Mesendoderm (in vitro differentiated cells): ENCODE measurements around the gene IRF5.

Source experiments
- DNase-seq: peaks from one replicate; pipeline ENCODE4 v3.0.0; 2013
- H2AK5ac ChIP-seq: 2 replicates; pipeline ENCODE4 v1.6.1; 2013; ENCODE audit warnings: low read length, inconsistent platforms
- H2BK120ac ChIP-seq: 2 replicates; pipeline ENCODE4 v1.6.1; 2013; ENCODE audit warnings: low read depth, mild to moderate bottlenecking, low read length, moderate library complexity, mixed read lengths
- H2BK15ac ChIP-seq: replicated peaks from 2 replicates; pipeline ENCODE4 v1.6.1; 2013; ENCODE audit warnings: low read depth, mild to moderate bottlenecking, moderate library complexity
- H2BK5ac ChIP-seq: 2 replicates; pipeline ENCODE4 v1.6.1; 2013; ENCODE audit warnings: low read length, inconsistent platforms
- H3K18ac ChIP-seq: 2 replicates; pipeline ENCODE4 v1.6.1; 2013; ENCODE audit warnings: mild to moderate bottlenecking, low read length, mixed read lengths
- H3K23ac ChIP-seq: one replicate; pipeline ENCODE4 v1.6.1; 2013; ENCODE audit warnings: low read length
- H3K27ac ChIP-seq: 2 replicates; pipeline ENCODE4 v1.5.1; 2013; ENCODE audit warnings: low read depth, mild to moderate bottlenecking, inconsistent platforms, low read length, moderate library complexity
- H3K27me3 ChIP-seq: 2 replicates; pipeline ENCODE4 v1.6.1; 2013; ENCODE audit warnings: low read length, control low read depth, mild to moderate bottlenecking, inconsistent platforms; ENCODE audit not compliant: insufficient read depth, poor library complexity
- H3K36me3 ChIP-seq: 2 replicates; pipeline ENCODE4 v1.6.1; 2013; ENCODE audit warnings: low read length, inconsistent platforms; ENCODE audit not compliant: control insufficient read depth, insufficient read depth
- H3K4ac ChIP-seq: one replicate; pipeline ENCODE4 v1.6.1; 2013; ENCODE audit warnings: low read depth, mild to moderate bottlenecking, low read length, moderate library complexity
- H3K4me1 ChIP-seq: 2 replicates; pipeline ENCODE4 v1.6.1; 2013; ENCODE audit warnings: low read depth, low read length, inconsistent platforms; ENCODE audit not compliant: control insufficient read depth
- H3K4me2 ChIP-seq: 2 replicates; pipeline ENCODE4 v1.6.1; 2013; ENCODE audit warnings: low read length
- H3K4me3 ChIP-seq: 2 replicates; pipeline ENCODE4 v1.5.1; 2013; ENCODE audit warnings: mild to moderate bottlenecking, low read length
- H3K56ac ChIP-seq: one replicate; pipeline ENCODE4 v1.6.1; 2013; ENCODE audit warnings: low read length
- H3K79me1 ChIP-seq: 2 replicates; pipeline ENCODE4 v1.6.1; 2013; ENCODE audit warnings: low read length, inconsistent platforms
- H3K79me2 ChIP-seq: 2 replicates; pipeline ENCODE4 v1.6.1; 2013; ENCODE audit warnings: mild to moderate bottlenecking, low read length; ENCODE audit not compliant: control insufficient read depth, insufficient read depth
- H3K9ac ChIP-seq: 2 replicates; pipeline ENCODE4 v1.6.1; 2013; ENCODE audit warnings: low read length, inconsistent platforms
- H4K5ac ChIP-seq: one replicate; pipeline ENCODE4 v1.6.1; 2013; ENCODE audit warnings: low read length
- H4K8ac ChIP-seq: one replicate; pipeline ENCODE4 v1.6.1; 2013; ENCODE audit warnings: low read depth, mild to moderate bottlenecking, control low read depth, low read length, moderate library complexity
- WGBS: extraction: QIAGEN DNeasy Blood & Tissue Kit; methylation state at CpG from one replicate; pipeline ENCODE4 v1.1.7; 2013; ENCODE audit warnings: low lambda C conversion rate, missing lambda C conversion rate; ENCODE audit not compliant: insufficient coverage; ENCODE audit errors: extremely low coverage; 5-methylcytosine and 5-hydroxymethylcytosine counted together

IRF5 gene

DNA sequence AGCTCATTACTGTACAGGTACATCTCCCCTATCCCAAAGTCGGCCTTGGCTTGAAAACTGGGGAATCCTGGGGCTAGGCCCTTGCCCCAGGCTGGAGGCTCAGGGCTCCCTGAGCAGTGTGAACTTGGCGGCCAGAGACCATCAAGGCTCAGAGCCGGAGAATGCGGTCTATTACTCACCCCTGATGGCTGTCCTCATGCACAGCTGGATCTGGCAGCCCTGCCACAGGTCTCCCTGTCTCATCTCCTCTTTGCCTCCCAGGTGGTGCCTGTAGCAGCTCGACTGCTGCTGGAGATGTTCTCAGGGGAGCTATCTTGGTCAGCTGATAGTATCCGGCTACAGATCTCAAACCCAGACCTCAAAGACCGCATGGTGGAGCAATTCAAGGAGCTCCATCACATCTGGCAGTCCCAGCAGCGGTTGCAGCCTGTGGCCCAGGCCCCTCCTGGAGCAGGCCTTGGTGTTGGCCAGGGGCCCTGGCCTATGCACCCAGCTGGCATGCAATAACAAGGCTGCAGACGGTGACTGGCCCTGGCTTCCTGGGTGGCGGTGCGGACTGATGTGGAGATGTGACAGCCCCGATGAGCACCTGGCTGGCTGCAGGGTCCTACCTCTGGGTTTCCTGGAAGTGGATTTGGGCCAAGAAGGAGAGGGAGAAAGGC lies 10.7 kb downstream of the IRF5 start:
- H3K27ac ChIP-seq: no peak overlapping the region
- H4K5ac ChIP-seq: no peak overlapping the region
- H3K56ac ChIP-seq: no peak overlapping the region
- no peak overlapping the region for H3K4me2 ChIP-seq
- H3K4ac ChIP-seq: no peak overlapping the region
- no peak overlapping the region for H3K18ac ChIP-seq
- H3K36me3 ChIP-seq: peaks cover 1% of the 10 kb centered on the region
- no peak overlapping the region for H2BK120ac ChIP-seq
- H3K79me1 ChIP-seq: no peaks in the 10 kb centered on the region
- no CpG with 5 or more reads among the region's 12 CpGs for WGBS
- no peak overlapping the region for H4K8ac ChIP-seq
- H3K4me1 ChIP-seq: no peaks in the 10 kb centered on the region
- no peak overlapping the region for H3K9ac ChIP-seq
- H3K23ac ChIP-seq: no peak overlapping the region
- H2BK5ac ChIP-seq: no peak overlapping the region
- H3K4me3 ChIP-seq: no peak overlapping the region
- H2BK15ac ChIP-seq: no peak overlapping the region
- H3K27me3 ChIP-seq: no peaks in the 10 kb centered on the region
- no peaks in the 10 kb centered on the region for H3K79me2 ChIP-seq
- no peak for DNase-seq
- H2AK5ac ChIP-seq: no peak overlapping the region

DNA sequence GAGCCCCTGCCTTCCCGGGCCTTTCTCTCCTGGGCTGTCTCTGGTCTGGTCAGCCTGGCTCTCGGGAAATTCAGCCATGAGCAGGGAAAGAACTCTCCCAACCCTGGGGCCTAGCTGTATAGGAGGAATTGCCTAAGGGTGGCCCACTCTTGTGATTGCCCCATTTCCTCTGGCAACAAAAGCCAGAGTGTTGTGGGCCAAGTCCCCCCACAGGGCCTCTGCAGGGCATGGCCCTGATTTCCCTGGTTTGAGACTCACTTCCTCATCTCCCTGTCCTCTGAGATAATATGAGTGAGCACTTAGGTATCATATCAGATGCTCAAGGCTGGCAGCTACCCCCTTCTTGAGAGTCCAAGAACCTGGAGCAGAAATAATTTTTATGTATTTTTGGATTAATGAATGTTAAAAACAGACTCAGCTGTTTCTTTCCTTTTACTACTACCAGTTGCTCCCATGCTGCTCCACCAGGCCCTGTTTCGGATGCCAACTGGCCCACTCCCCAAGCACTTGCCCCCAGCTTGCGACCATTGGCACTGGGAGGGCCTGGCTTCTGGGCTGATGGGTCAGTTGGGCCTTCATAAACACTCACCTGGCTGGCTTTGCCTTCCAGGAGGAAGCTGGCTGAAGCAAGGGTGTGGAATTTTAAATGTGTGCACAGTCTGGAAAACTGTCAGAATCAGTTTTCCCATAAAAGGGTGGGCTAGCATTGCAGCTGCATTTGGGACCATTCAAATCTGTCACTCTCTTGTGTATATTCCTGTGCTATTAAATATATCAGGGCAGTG lies 11.4 kb downstream of the IRF5 start:
- Histone ChIP-seq H3K56ac (no peak overlapping the region), H3K27ac (no peak overlapping the region), H4K5ac (no peak overlapping the region), H3K27me3 (no peaks in the 10 kb centered on the region), H3K79me2 (no peaks in the 10 kb centered on the region), H3K18ac (no peak overlapping the region), H3K4me1 (no peaks in the 10 kb centered on the region), H2BK5ac (no peak overlapping the region), H3K4ac (no peak overlapping the region), H3K79me1 (no peaks in the 10 kb centered on the region), H3K4me3 (no peak overlapping the region), H4K8ac (no peak overlapping the region), H3K9ac (no peak overlapping the region), H3K36me3 (peaks cover 1% of the 10 kb centered on the region), H3K4me2 (no peak overlapping the region), H2AK5ac (no peak overlapping the region), H2BK120ac (no peak overlapping the region), H3K23ac (no peak overlapping the region), H2BK15ac (no peak overlapping the region)
- no peak for DNase-seq
- no CpG with 5 or more reads among the region's 4 CpGs for WGBS

DNA sequence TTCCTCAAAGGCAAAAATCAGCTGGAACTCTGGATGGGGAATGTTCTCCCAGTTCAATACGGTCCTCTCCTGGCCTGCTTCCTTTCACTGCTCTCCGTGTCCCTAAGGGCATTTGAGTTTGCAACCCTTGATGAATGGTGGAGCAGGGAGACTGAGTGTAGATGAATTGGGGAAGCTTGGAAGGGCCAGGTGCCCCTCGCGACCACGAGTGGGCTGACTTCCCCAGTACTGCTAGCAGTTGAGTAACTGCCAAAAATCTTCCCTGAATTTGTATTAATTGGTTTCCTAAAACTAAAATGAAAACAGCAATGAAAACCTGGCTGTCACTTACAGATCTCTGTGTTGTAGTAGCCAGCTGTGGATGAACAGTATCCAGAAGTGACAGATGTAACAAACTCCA lies 13.6 kb downstream of the IRF5 start:
- H2BK5ac ChIP-seq: no peak overlapping the region
- WGBS: no CpG with 5 or more reads among the region's 5 CpGs
- H3K9ac ChIP-seq: no peak overlapping the region
- no peak overlapping the region for H2AK5ac ChIP-seq
- DNase-seq: no peak
- no peak overlapping the region for H3K56ac ChIP-seq
- no peak overlapping the region for H4K8ac ChIP-seq
- no peak overlapping the region for H3K4me2 ChIP-seq
- no peak overlapping the region for H4K5ac ChIP-seq
- no peak overlapping the region for H3K4me3 ChIP-seq
- H3K27me3 ChIP-seq: no peaks in the 10 kb centered on the region
- no peaks in the 10 kb centered on the region for H3K79me2 ChIP-seq
- H3K27ac ChIP-seq: no peak overlapping the region
- no peak overlapping the region for H3K4ac ChIP-seq
- H3K18ac ChIP-seq: no peak overlapping the region
- H2BK120ac ChIP-seq: no peak overlapping the region
- H3K23ac ChIP-seq: no peak overlapping the region
- H3K4me1 ChIP-seq: no peaks in the 10 kb centered on the region
- no peaks in the 10 kb centered on the region for H3K79me1 ChIP-seq
- no peak overlapping the region for H2BK15ac ChIP-seq
- peaks cover 6% of the 10 kb centered on the region for H3K36me3 ChIP-seq

DNA sequence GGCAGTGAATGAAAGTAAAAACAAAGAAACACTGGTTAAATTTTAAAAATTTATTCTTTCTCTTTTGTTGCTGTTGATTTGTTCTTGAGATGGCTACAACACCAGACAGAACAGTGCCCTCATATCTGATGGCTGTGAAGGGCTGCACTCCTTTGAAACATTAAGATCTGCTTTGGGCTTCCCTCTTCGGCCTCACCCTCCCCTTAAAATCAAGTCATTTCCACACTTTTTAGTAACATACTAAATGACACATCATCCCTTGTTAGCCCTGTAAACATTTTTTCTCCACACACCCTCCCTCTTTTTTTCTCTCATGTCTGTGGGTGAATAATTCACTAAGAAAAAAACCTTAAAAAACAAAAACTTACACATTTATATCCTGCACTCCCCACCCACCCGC lies 16.4 kb downstream of the IRF5 start:
- no peaks in the 10 kb centered on the region for H3K4me1 ChIP-seq
- H3K79me1 ChIP-seq: no peaks in the 10 kb centered on the region
- H2BK15ac ChIP-seq: no peak overlapping the region
- no peak overlapping the region for H2AK5ac ChIP-seq
- no peak overlapping the region for H3K4me2 ChIP-seq
- no peak overlapping the region for H2BK120ac ChIP-seq
- no peak overlapping the region for H3K18ac ChIP-seq
- DNase-seq: no peak
- no peak overlapping the region for H3K27ac ChIP-seq
- peaks cover 10% of the 10 kb centered on the region for H3K36me3 ChIP-seq
- whole genome bisulfite sequencing: no CpG with 5 or more reads among the region's 2 CpGs
- H3K4me3 ChIP-seq: no peak overlapping the region
- no peak overlapping the region for H3K9ac ChIP-seq
- H2BK5ac ChIP-seq: no peak overlapping the region
- no peak overlapping the region for H3K23ac ChIP-seq
- H4K5ac ChIP-seq: no peak overlapping the region
- no peak overlapping the region for H3K4ac ChIP-seq
- no peak overlapping the region for H4K8ac ChIP-seq
- H3K79me2 ChIP-seq: no peaks in the 10 kb centered on the region
- no peaks in the 10 kb centered on the region for H3K27me3 ChIP-seq
- H3K56ac ChIP-seq: no peak overlapping the region

DNA sequence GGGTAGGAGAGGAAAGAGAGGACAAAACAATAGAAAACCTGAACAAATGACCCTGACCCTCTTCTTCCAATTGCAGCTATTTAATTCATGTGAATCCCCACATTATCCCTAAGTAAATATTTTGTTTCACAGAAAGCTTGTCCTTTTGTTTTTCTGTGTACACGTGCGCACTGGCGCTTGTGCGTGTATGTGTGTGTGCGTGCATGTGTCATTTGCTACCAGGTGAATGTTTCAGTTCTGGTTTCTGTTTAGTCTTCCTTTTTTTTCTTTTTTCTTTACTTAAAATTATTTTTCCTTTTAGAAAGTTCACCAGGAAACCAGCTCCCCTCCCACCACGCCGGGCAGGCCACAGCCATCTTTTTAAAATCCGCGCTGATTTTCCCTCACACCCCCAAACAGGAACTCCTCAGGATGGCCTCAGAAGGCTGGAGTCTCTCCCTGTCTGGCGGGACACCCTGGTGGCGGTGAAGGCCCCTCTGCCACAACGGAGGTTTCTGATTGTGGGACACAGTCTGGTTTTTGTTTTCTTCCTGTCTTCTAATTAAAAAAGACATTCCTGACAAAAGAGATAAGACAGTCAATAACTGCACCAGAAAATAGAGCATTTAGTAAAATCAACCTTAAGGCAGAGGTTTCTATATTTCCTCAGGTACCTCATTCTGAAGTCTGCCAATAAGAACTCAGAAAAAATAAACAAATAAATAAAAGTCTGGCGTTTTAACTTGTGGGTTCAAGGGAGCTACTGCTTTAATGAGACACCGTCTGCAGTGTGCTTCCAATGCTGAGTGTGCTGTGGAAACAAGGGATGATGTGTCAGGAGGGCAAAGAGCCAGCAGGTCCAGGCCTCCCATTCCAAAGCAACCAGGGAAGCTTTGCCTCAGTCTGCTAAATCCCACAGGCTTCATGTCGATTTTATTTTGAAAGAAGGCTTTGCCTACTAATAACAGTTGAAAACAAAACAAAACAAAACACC lies 17.4 kb downstream of the IRF5 start:
- no CpG with 5 or more reads among the region's 15 CpGs for WGBS
- Histone ChIP-seq H2BK120ac (no peak overlapping the region), H3K23ac (no peak overlapping the region), H3K56ac (no peak overlapping the region), H2AK5ac (no peak overlapping the region), H3K27ac (no peak overlapping the region), H3K4me3 (no peak overlapping the region), H3K36me3 (peaks cover 12% of the 10 kb centered on the region), H4K5ac (no peak overlapping the region), H3K4ac (no peak overlapping the region), H3K9ac (no peak overlapping the region), H2BK15ac (no peak overlapping the region), H3K27me3 (no peaks in the 10 kb centered on the region), H3K18ac (no peak overlapping the region), H3K79me1 (no peaks in the 10 kb centered on the region), H3K79me2 (no peaks in the 10 kb centered on the region), H4K8ac (no peak overlapping the region), H3K4me2 (no peak overlapping the region), H3K4me1 (no peaks in the 10 kb centered on the region), H2BK5ac (no peak overlapping the region)
- DNase-seq: no peak
